Heart left ventricle (tissue), 13 donors: Measurements from ENCODE around the gene CHN1.

Experiments used
- CTCF ChIP-seq, 12 donors: fragments of 200-600 bp; sonication (generic) in 4 of 12; IDR thresholded peaks; one replicate each; pipeline versions ENCODE4 v1.5.0 to v1.8.0; 2018 to 2022; ENCODE audit warnings: antibody characterized with exemption in 12 of 12, mild to moderate bottlenecking in 5 of 12
- POLR2A ChIP-seq, 2 donors: fragments of 450-650 bp; IDR thresholded peaks; one replicate each; pipeline ENCODE4 v1.6.1; 2017; ENCODE audit warnings: antibody characterized with exemption in 2 of 2, mild to moderate bottlenecking in 2 of 2, moderate library complexity in 2 of 2
- donor health status: ischemic (EF 13 %, LVEDD 7.1; RV severe dilation, severe dysfunction).
- donor health status: DM: no; HTN: yes; CAD: no.
- donor health status: DM: no; HTN: no; CAD: no.
- donor health status: ischemic (EF 25% LVEDD 6.9; RV normal size, moderate dysfunction).
- donor health status: ischemic (EF 25% LVEDD 5.7; RV mildly dilated, moderate dysfunction).
- donor health status: ischemic (EF 35%, LVEDD 5.7; RV mildly dilated, moderate dysfunction).
- donor health status: nonischemic (EF 11% LVEDD 7.7; RV severe dilation, severe dysfunction).
- donor health status: DM: yes; HTN: yes; CAD: no.
- donor health status: PGD.
- donor health status: ischemic (EF 29% LVEDD 5.4; RV normal size, mild dysfunction).
- donor health status: nonischemic (EF 23%, LVEDD 6.1; RV moderate dilation, normal function).

GRCh38 chr2:174945601-174946260, 59.5 kb downstream of the CHN1 start:
- TF ChIP-seq CTCF (IDR thresholded peaks at IDR 0.05) (no peak), POLR2A (IDR thresholded peaks at IDR 0.05) (no peak)
